Hepatocyte (in vitro differentiated cells): Measurements from ENCODE around the gene ACSM2A.
"Not testable (repeated sequence)": the region's sequence is repeated elsewhere in the genome, so short reads cannot be mapped to it uniquely, and the experiment has no call there.

Experiments
- CTCF ChIP-seq: fragments of 200-600 bp; sonication (generic); IDR thresholded peaks from 2 replicates; pipeline ENCODE4 v1.5.1; 2016; ENCODE audit warnings: antibody characterized with exemption, mild to moderate bottlenecking; ENCODE audit not compliant: poor library complexity
- EZH2 ChIP-seq: fragments of 200-600 bp; sonication (generic); IDR thresholded peaks from 2 replicates; pipeline ENCODE4 v1.6.1; 2016; ENCODE audit warnings: antibody characterized with exemption, mild to moderate bottlenecking, borderline replicate concordance

- not testable (repeated sequence) for TF ChIP-seq EZH2, CTCF
These were observed 18.6 kb downstream of the ACSM2A start for GRCh38 chr16:20469930-20470329.
